K562 (cell line): ENCODE data around the gene SLC22A23. TPM values are rescaled to one million over a fixed set of nuclear protein-coding genes. Genes with fewer than 3 reads are reported as not detected.
A peak's percentile ranks its signal among the peaks of the same experiment; 100 is the strongest.

Experiments
- CAMTA2 ChIP-seq: fragments of 250-450 bp; sonication (Bioruptor Pico); conservative IDR thresholded peaks from 2 replicates; pipeline ENCODE4 v1.5.1; 2022
- CBFA2T2 ChIP-seq: fragments of 450-650 bp; conservative IDR thresholded peaks from 2 replicates; pipeline ENCODE4 v1.6.1; 2017; ENCODE audit warnings: mild to moderate bottlenecking
- CREBBP ChIP-seq: IDR thresholded peaks from one replicate; pipeline ENCODE4 v1.6.1; 2012; ENCODE audit warnings: low read depth, mild to moderate bottlenecking, control low read depth, inconsistent platforms, low read length
- E2F4 ChIP-seq: sonication (generic); formaldehyde crosslinking; IDR thresholded peaks from 2 replicates; pipeline ENCODE4 v1.8.0; 2022; ENCODE audit warnings: mild to moderate bottlenecking, low read depth, missing genetic modification reagents
- FIP1L1 ChIP-seq: fragments of 200-400 bp; formaldehyde crosslinking; IDR thresholded peaks from 2 replicates; pipeline ENCODE4 v1.6.1; 2018; ENCODE audit warnings: mild to moderate bottlenecking, low read depth, low read length; ENCODE audit not compliant: poor library complexity, severe bottlenecking
- GABPB1 ChIP-seq: sonication (generic); formaldehyde crosslinking; IDR thresholded peaks from 2 replicates; pipeline ENCODE4 v1.8.0; 2022; ENCODE audit warnings: mild to moderate bottlenecking, missing genetic modification reagents
- HMGN3 ChIP-seq: IDR thresholded peaks from 2 replicates; pipeline ENCODE4 v1.6.1; 2011; ENCODE audit warnings: borderline replicate concordance, low read depth, mild to moderate bottlenecking, mixed read lengths, low read length; ENCODE audit not compliant: insufficient read length; ENCODE audit errors: extremely low read depth
- IRF2 ChIP-seq: sonication (generic); formaldehyde crosslinking; IDR thresholded peaks from 2 replicates; pipeline ENCODE4 v1.8.1; 2022; ENCODE audit warnings: mild to moderate bottlenecking, missing genetic modification reagents
- KAT7 ChIP-seq: sonication (generic); formaldehyde crosslinking; IDR thresholded peaks from 2 replicates; pipeline ENCODE4 v1.8.0; 2022; ENCODE audit warnings: missing genetic modification reagents, mild to moderate bottlenecking, borderline replicate concordance
- MXI1 ChIP-seq: IDR thresholded peaks from 2 replicates; pipeline ENCODE4 v1.6.1; 2011; ENCODE audit warnings: low read depth, mild to moderate bottlenecking, improper control_type of control experiment, low read length
- NBN ChIP-seq: fragments of 450-650 bp; IDR thresholded peaks from 2 replicates; pipeline ENCODE4 v1.6.1; 2016; ENCODE audit warnings: low read depth, mild to moderate bottlenecking
- NKRF ChIP-seq: fragments of 450-650 bp; IDR thresholded peaks from 2 replicates; pipeline ENCODE4 v1.6.1; 2016; ENCODE audit warnings: borderline replicate concordance
- PREB ChIP-seq: sonication (generic); formaldehyde crosslinking; IDR thresholded peaks from 2 replicates; pipeline ENCODE4 v1.8.1; 2023; ENCODE audit warnings: mild to moderate bottlenecking, missing genetic modification reagents
- SIRT6 ChIP-seq: IDR thresholded peaks from one replicate; pipeline ENCODE4 v1.6.1; 2012; ENCODE audit warnings: low read depth, mild to moderate bottlenecking, control low read depth, inconsistent platforms, low read length, moderate library complexity
- YBX1 ChIP-seq: fragments of 450-650 bp; IDR thresholded peaks from 2 replicates; pipeline ENCODE4 v1.7.1; 2016; ENCODE audit warnings: mild to moderate bottlenecking
- ZBTB43 ChIP-seq: sonication (generic); formaldehyde crosslinking; IDR thresholded peaks from 2 replicates; pipeline ENCODE4 v1.8.0; 2023; ENCODE audit warnings: mild to moderate bottlenecking, missing genetic modification reagents
- ZFP30 ChIP-seq: fragments of 250-450 bp; sonication (Bioruptor Pico); IDR thresholded peaks from 2 replicates; pipeline ENCODE4 v1.8.0; 2022; ENCODE audit warnings: moderate library complexity, mild to moderate bottlenecking, inconsistent platforms, borderline replicate concordance
- ZNF583 ChIP-seq: fragments of 250-450 bp; sonication (Bioruptor Pico); IDR thresholded peaks from 2 replicates; pipeline ENCODE4 v1.4.0; 2020
- ZNF780A ChIP-seq: fragments of 250-450 bp; sonication (Bioruptor Pico); IDR thresholded peaks from 2 replicates; pipeline ENCODE4 v1.5.0; 2021; ENCODE audit warnings: mild to moderate bottlenecking
- polyA plus RNA-seq, 8 experiments: library from polyadenylated mRNA; depleted of rRNA in 4 of 8; stranded (reverse) in 5 of 8; unstranded in 3 of 8; fragments of >200 nt; fragmentation: Nextera tagmentation in 2 of 8; fragmentation: Illumina TruSeq in 1 of 8; extraction: Ambion mirVana in 2 of 8; extraction: Trizol in 1 of 8; gene quantifications; 2 replicates each; pipeline versions ENCODE4 v1.2.1 to v1.2.3, GENCODE V29; 2011 to 2014; ENCODE audit warnings: inconsistent platforms in 1 of 8, missing spikeins in 1 of 8
- total RNA-seq, 7 experiments: library from RNA; depleted of rRNA in 6 of 7; stranded (reverse); fragments of >200 nt in 6 of 7; fragmentation: Illumina TruSeq in 2 of 7; extraction: Trizol in 2 of 7; gene quantifications; 2 replicates each; pipeline versions ENCODE4 v1.2.1 to v1.2.3, GENCODE V29; 2011 to 2021; ENCODE audit warnings: low replicate concordance in 1 of 7

Gene SLC22A23
- total and polyA plus RNA-seq, 9 of the 15 experiments (the other 6 are each of a cell fraction or from before 2014, with no cell fraction given) = 0.30 to 8.7 (median 2.5) TPM

GRCh38 chr6:3455569-3456394 is 1.1 kb downstream of the SLC22A23 start (continued):
- TF ChIP-seq NKRF (no peak), KAT7 (CRISPR knock-in tag) (peak; percentile 8; the same call in 1 of the 2 replicates), ZBTB43 (no peak), CREBBP (no peak), E2F4 (CRISPR knock-in tag) (no peak), FIP1L1 (no peak), CAMTA2 (CRISPR knock-in tag) (no peak), ZNF583 (no peak), GABPB1 (CRISPR knock-in tag) (peak; percentile 57; the same call in 1 of the 2 replicates), ZNF780A (CRISPR knock-in tag) (no peak), SIRT6 (no peak), IRF2 (CRISPR knock-in tag) (no peak), HMGN3 (no peak), YBX1 (no peak), CBFA2T2 (no peak), ZFP30 (CRISPR knock-in tag) (no peak), NBN (no peak), PREB (CRISPR knock-in tag) (peak; percentile 32; the same call in 1 of the 2 replicates), MXI1 (no peak)
